ENCODE results near the gene PTPN9.
"Not testable (repeated sequence)": the region's sequence is repeated elsewhere in the genome, so short reads cannot be mapped to it uniquely, and the experiment has no call there.

PTPN9 gene

GRCh38 chr15:75591655-75592364, 12.7 kb upstream of the PTPN9 start:
- no peak overlapping the region for H3K27ac ChIP-seq

GRCh38 chr15:75590239-75590638, 11.1 kb upstream of the PTPN9 start:
- no peak for TF ChIP-seq CTCF (conservative IDR thresholded peaks at IDR 0.05)
- no peak for TF ChIP-seq ZFX (IDR thresholded peaks at IDR 0.05)
- no peak overlapping the region for H3K27ac ChIP-seq

More at GRCh38 chr15:75591655-75592364, 12.7 kb upstream of the PTPN9 start:
- TF ChIP-seq ZFX (IDR thresholded peaks at IDR 0.05), result no peak
- no peak for TF ChIP-seq CTCF (conservative IDR thresholded peaks at IDR 0.05)

GRCh38 chr15:75589071-75589470, 10.0 kb upstream of the PTPN9 start:
- TF ChIP-seq CTCF (conservative IDR thresholded peaks at IDR 0.05) (no peak), ZFX (IDR thresholded peaks at IDR 0.05) (no peak)
- no peak overlapping the region for H3K27ac ChIP-seq

- not testable (repeated sequence) for H3K27ac ChIP-seq
Measured at GRCh38 chr15:75586422-75586821, 7.3 kb upstream of the PTPN9 start.

GRCh38 chr15:75584121-75584520, 5.0 kb upstream of the PTPN9 start:
- TF ChIP-seq ZFX (IDR thresholded peaks at IDR 0.05) (no peak), CTCF (conservative IDR thresholded peaks at IDR 0.05) (no peak)
- no peak overlapping the region for H3K27ac ChIP-seq

- H3K27ac ChIP-seq, result no peak overlapping the region
- no peak for TF ChIP-seq CTCF (conservative IDR thresholded peaks at IDR 0.05)
- no peak for TF ChIP-seq ZFX (IDR thresholded peaks at IDR 0.05)
Measured at GRCh38 chr15:75583701-75584100, 4.6 kb upstream of the PTPN9 start.

- not testable (repeated sequence) for H3K27ac ChIP-seq
Measured at GRCh38 chr15:75582943-75583342, 3.8 kb upstream of the PTPN9 start.

- peak overlapping the region; percentile 92 for H3K27ac ChIP-seq
- TF ChIP-seq ZFX (IDR thresholded peaks at IDR 0.05), result peak; percentile 98
- no peak for TF ChIP-seq CTCF (conservative IDR thresholded peaks at IDR 0.05)
Measured at GRCh38 chr15:75578173-75578947, 755 bp downstream of the PTPN9 start.
